ACC112 (cell line): ENCODE results near the gene MEIS1.
A peak's percentile ranks its signal among the peaks of the same experiment; 100 is the strongest.

Experiments
- H2AFZ ChIP-seq: fragments of 200-600 bp; sonication (generic); one replicate; pipeline ENCODE4 v1.6.0; 2017; ENCODE audit warnings: antibody characterized with exemption, low read length; ENCODE audit not compliant: unreplicated experiment
- H3K27ac ChIP-seq: fragments of 200-600 bp; sonication (generic); 2 replicates; pipeline ENCODE4 v1.5.1; 2014; ENCODE audit warnings: low read depth, mild to moderate bottlenecking, antibody characterized with exemption, low read length, moderate library complexity
- H3K27me3 ChIP-seq: fragments of 200-600 bp; sonication (generic); 2 replicates; pipeline ENCODE4 v1.6.1; 2014; ENCODE audit warnings: mild to moderate bottlenecking, antibody characterized with exemption, low read length, moderate library complexity, mixed read lengths; ENCODE audit not compliant: insufficient read depth
- H3K36me3 ChIP-seq: fragments of 200-600 bp; sonication (generic); 2 replicates; pipeline ENCODE4 v1.6.1; 2016; ENCODE audit warnings: mild to moderate bottlenecking, antibody characterized with exemption, low read length, moderate library complexity, mixed read lengths; ENCODE audit not compliant: insufficient read depth
- H3K4me1 ChIP-seq: fragments of 200-600 bp; sonication (generic); one replicate; pipeline ENCODE4 v1.6.1; 2016; ENCODE audit warnings: low read length, mixed read lengths; ENCODE audit not compliant: insufficient read depth, unreplicated experiment, control insufficient read depth
- H3K4me3 ChIP-seq: fragments of 200-600 bp; sonication (generic); 2 replicates; pipeline ENCODE4 v1.5.1; 2014; ENCODE audit warnings: mild to moderate bottlenecking, low read depth, low read length
- H3K79me2 ChIP-seq: fragments of 200-600 bp; sonication (generic); one replicate; pipeline ENCODE4 v1.6.0; 2016; ENCODE audit warnings: low read length; ENCODE audit not compliant: control insufficient read depth, unreplicated experiment, insufficient read depth

MEIS1 gene

GRCh38 chr2:66431846-66432587 is 2.9 kb upstream of the MEIS1 start:
- Histone ChIP-seq H3K27me3 (peaks cover 16% of the 10 kb centered on the region), H3K27ac (no peak overlapping the region), H3K4me1 (no peaks in the 10 kb centered on the region), H2AFZ (no peak overlapping the region), H3K79me2 (peaks cover 16% of the 10 kb centered on the region), H3K36me3 (no peaks in the 10 kb centered on the region), H3K4me3 (peak overlapping the region; percentile 96)

GRCh38 chr2:66432801-66433694 is 1.9 kb upstream of the MEIS1 start:
- Histone ChIP-seq H3K27me3 (peaks cover 5% of the 10 kb centered on the region; the same call in 1 of the 2 replicates), H3K27ac (peak overlapping the region; percentile 72), H3K4me1 (no peaks in the 10 kb centered on the region), H3K4me3 (peak overlapping the region; percentile 96), H3K36me3 (no peaks in the 10 kb centered on the region), H3K79me2 (peaks cover 26% of the 10 kb centered on the region), H2AFZ (peak overlapping the region; percentile 99)

- H3K4me3 ChIP-seq, result peak overlapping the region; percentile 96
- H3K79me2 ChIP-seq, result peaks cover 31% of the 10 kb centered on the region
- no peaks in the 10 kb centered on the region for H3K4me1 ChIP-seq
- no peaks in the 10 kb centered on the region for H3K36me3 ChIP-seq
- no peaks in the 10 kb centered on the region for H3K27me3 ChIP-seq
- H2AFZ ChIP-seq, result peak overlapping the region; percentile 93
- peak overlapping the region; percentile 72 for H3K27ac ChIP-seq
Observed at GRCh38 chr2:66433695-66433944, 1.3 kb upstream of the MEIS1 start.

- H3K4me3 ChIP-seq, result peak overlapping the region; percentile 96
- H3K36me3 ChIP-seq, result no peaks in the 10 kb centered on the region
- peaks cover 36% of the 10 kb centered on the region for H3K79me2 ChIP-seq
- no peaks in the 10 kb centered on the region for H3K27me3 ChIP-seq
- H3K4me1 ChIP-seq, result no peaks in the 10 kb centered on the region
- H3K27ac ChIP-seq, result peak overlapping the region; percentile 72
- peak overlapping the region; percentile 93 for H2AFZ ChIP-seq
Observed at GRCh38 chr2:66433945-66434678, 813 bp upstream of the MEIS1 start.

- Histone ChIP-seq H3K27ac (peak overlapping the region; percentile 72), H3K27me3 (no peaks in the 10 kb centered on the region), H2AFZ (peak overlapping the region; percentile 74)
Observed at GRCh38 chr2:66435549-66435875, 587 bp downstream of the MEIS1 start.

GRCh38 chr2:66435963-66436362 is 1.0 kb downstream of the MEIS1 start:
- peak overlapping the region; percentile 72 for H3K27ac ChIP-seq
- no peaks in the 10 kb centered on the region for H3K27me3 ChIP-seq
- H3K4me3 ChIP-seq, result peak overlapping the region; percentile 96
- peaks cover 49% of the 10 kb centered on the region for H3K79me2 ChIP-seq
- H3K36me3 ChIP-seq, result no peaks in the 10 kb centered on the region
- peak overlapping the region; percentile 40 for H2AFZ ChIP-seq
- H3K4me1 ChIP-seq, result peaks cover 2% of the 10 kb centered on the region

More at GRCh38 chr2:66435549-66435875, 587 bp downstream of the MEIS1 start:
- Histone ChIP-seq H3K36me3 (no peaks in the 10 kb centered on the region), H3K4me3 (peak overlapping the region; percentile 96), H3K79me2 (peaks cover 46% of the 10 kb centered on the region), H3K4me1 (no peaks in the 10 kb centered on the region)

- Histone ChIP-seq H3K27ac (peak overlapping the region; percentile 72), H3K4me1 (peaks cover 8% of the 10 kb centered on the region), H3K36me3 (no peaks in the 10 kb centered on the region), H2AFZ (peak overlapping the region; percentile 12), H3K79me2 (peaks cover 55% of the 10 kb centered on the region), H3K4me3 (peak overlapping the region; percentile 96), H3K27me3 (no peaks in the 10 kb centered on the region)
Observed at GRCh38 chr2:66436581-66437001, 1.7 kb downstream of the MEIS1 start.

GRCh38 chr2:66437109-66437690 is 2.3 kb downstream of the MEIS1 start:
- Histone ChIP-seq H3K27me3 (no peaks in the 10 kb centered on the region), H3K4me1 (peaks cover 11% of the 10 kb centered on the region), H3K79me2 (peaks cover 56% of the 10 kb centered on the region), H3K4me3 (peak overlapping the region; percentile 96), H3K27ac (peak overlapping the region; percentile 72), H3K36me3 (no peaks in the 10 kb centered on the region), H2AFZ (peak overlapping the region; percentile 23)

- Histone ChIP-seq H3K27ac (peak overlapping the region; percentile 72), H3K4me3 (peak overlapping the region; percentile 96), H3K4me1 (peaks cover 11% of the 10 kb centered on the region), H3K36me3 (no peaks in the 10 kb centered on the region), H2AFZ (peak overlapping the region; percentile 56), H3K79me2 (peaks cover 58% of the 10 kb centered on the region), H3K27me3 (no peaks in the 10 kb centered on the region)
Observed at GRCh38 chr2:66437691-66438497, 3.0 kb downstream of the MEIS1 start.

GRCh38 chr2:66438498-66438833 is 3.5 kb downstream of the MEIS1 start:
- Histone ChIP-seq H3K4me3 (peak overlapping the region; percentile 96), H2AFZ (no peak overlapping the region), H3K36me3 (no peaks in the 10 kb centered on the region), H3K79me2 (peaks cover 58% of the 10 kb centered on the region), H3K27ac (peak overlapping the region; percentile 72), H3K27me3 (no peaks in the 10 kb centered on the region), H3K4me1 (peaks cover 11% of the 10 kb centered on the region)
